K562 (cell line): ENCODE results near the gene MCHR2. TPM values are rescaled to one million over a fixed set of nuclear protein-coding genes. Genes with fewer than 3 reads are reported as not detected.

Experiments used
- ATAC-seq: fragments of 200-7000 bp; cut with Tn5 transposase; 3 replicates; pipeline ENCODE4 v1.9.1; 2020; ENCODE audit warnings: moderate library complexity
- Bru-seq: library from RNA; stranded (reverse); fragments of 400-500 nt; gene quantifications from one replicate; lab custom pipeline; 2021; lab: Mats Ljungman, UMichigan
- BruChase-seq, 2 experiments: library from RNA; stranded (reverse); fragments of 400-500 nt; gene quantifications; one replicate each; lab custom pipeline; 2021; lab: Mats Ljungman, UMichigan
- BruUV-seq: library from RNA; stranded (reverse); fragments of 400-500 nt; replicated peaks from 2 replicates; lab custom pipeline; 2021; lab: Mats Ljungman, UMichigan
- CTCF ChIA-PET: fragments of 300-600 bp; formaldehyde crosslinking; extraction: SDS; loops from one replicate; lab custom pipeline; 2021; ENCODE audit warnings: low intra/inter-chr PET ratio; lab: Yijun Ruan, JAX
- POLR2A ChIA-PET: fragments of 300-600, 350-650 bp; sonication (Branson Sonifier 250); formaldehyde crosslinking; extraction: SDS; loops from one replicate; lab custom pipeline; 2021; ENCODE audit warnings: antibody characterized with exemption, inconsistent platforms; lab: Yijun Ruan, JAX
- DNase-seq, 4 experiments: peaks; one replicate each; pipeline versions ENCODE4 v3.0.0 to v3.0.0-alpha.2; 2011 to 2018; ENCODE audit warnings: low spot score in 3 of 4, mixed read lengths in 3 of 4; ENCODE audit errors: extremely low read depth in 1 of 4
- FAIRE-seq: peaks from 2 replicates; lab custom pipeline; 2011; peaks lifted over from hg19 to GRCh38; lab: Jason Lieb, UNC
- H2AFZ ChIP-seq: 2 replicates; pipeline ENCODE4 v1.6.0; 2011; ENCODE audit warnings: low read depth, low read length, control low read depth, inconsistent platforms
- H3K27ac ChIP-seq: fragments of 200-600 bp; 3 replicates; pipeline ENCODE4 v1.8.0; 2011; ENCODE audit warnings: low read depth, mild to moderate bottlenecking, control low read depth, inconsistent platforms, low read length, moderate library complexity, mixed read lengths; ENCODE audit errors: extremely low read depth
- H3K27me3 ChIP-seq, 2 experiments: fragments of 300-600 bp in 1 of 2; 2 replicates in 1 of 2; 3 replicates in 1 of 2; pipeline versions ENCODE4 v1.6.0 to v1.8.0; 2011; ENCODE audit warnings: inconsistent platforms in 2 of 2, low read length in 2 of 2, mild to moderate bottlenecking in 1 of 2, mixed read lengths in 1 of 2, moderate library complexity in 1 of 2; ENCODE audit not compliant: control insufficient read depth in 2 of 2, insufficient read depth in 2 of 2
- H3K36me3 ChIP-seq: fragments of 300-600 bp; 3 replicates; pipeline ENCODE4 v1.8.0; 2011; ENCODE audit warnings: mild to moderate bottlenecking, low read length, inconsistent platforms; ENCODE audit not compliant: control insufficient read depth, insufficient read depth
- H3K4me1 ChIP-seq, 2 experiments: fragments of 200-600 bp in 1 of 2; replicated peaks in 1 of 2; 2 replicates in 1 of 2; 3 replicates in 1 of 2; pipeline versions ENCODE4 v1.5.1 to v1.8.0; 2011; ENCODE audit warnings: inconsistent platforms in 2 of 2, low read length in 2 of 2, mild to moderate bottlenecking in 1 of 2, mixed read lengths in 1 of 2, moderate library complexity in 1 of 2; ENCODE audit not compliant: control insufficient read depth in 2 of 2, insufficient read depth in 2 of 2
- H3K4me2 ChIP-seq: 2 replicates; pipeline ENCODE4 v1.6.1; 2011; ENCODE audit warnings: low read length, control low read depth, inconsistent platforms, mixed read lengths; ENCODE audit not compliant: insufficient read depth
- H3K4me3 ChIP-seq: fragments of 200-600 bp; sonication (generic), shearing (Covaris generic); 2 replicates; pipeline ENCODE4 v1.5.1; 2016; ENCODE audit warnings: control low read depth, inconsistent platforms
- H3K79me2 ChIP-seq: fragments of 200-600 bp; 3 replicates; pipeline ENCODE4 v1.8.0; 2011; ENCODE audit warnings: low read length, inconsistent platforms; ENCODE audit not compliant: control insufficient read depth, insufficient read depth
- H3K9ac ChIP-seq, 2 experiments: 2 replicates each; pipeline versions ENCODE4 v1.6.0 to v1.6.1; 2011; ENCODE audit warnings: low read depth in 2 of 2, low read length in 2 of 2, control low read depth in 1 of 2, inconsistent platforms in 1 of 2, mild to moderate bottlenecking in 1 of 2, mixed read lengths in 1 of 2; ENCODE audit not compliant: insufficient read depth in 1 of 2
- H3K9me1 ChIP-seq: one replicate; pipeline ENCODE4 v1.6.0; 2011; ENCODE audit warnings: inconsistent platforms, mild to moderate bottlenecking, low read length, moderate library complexity; ENCODE audit not compliant: control insufficient read depth, insufficient read depth
- H3K9me3 ChIP-seq: replicated peaks from 2 replicates; pipeline ENCODE4 v1.5.1; 2011; ENCODE audit warnings: low read depth, low read length, inconsistent platforms; ENCODE audit not compliant: control insufficient read depth, insufficient read depth
- H4K20me1 ChIP-seq: replicated peaks from 2 replicates; pipeline ENCODE4 v1.6.1; 2011; ENCODE audit warnings: low read length, inconsistent platforms, mixed read lengths; ENCODE audit not compliant: control insufficient read depth, insufficient read depth
- GABPA ChIP-seq: fragments of 200-800 bp; sonication (Bioruptor generic); conservative IDR thresholded peaks from 2 replicates; pipeline ENCODE4 v1.6.1; 2016; ENCODE audit warnings: low read depth, missing genetic modification characterization, missing compliant biosample characterization
- RFX1 ChIP-seq: fragments of 450-650 bp; IDR thresholded peaks from 2 replicates; pipeline ENCODE4 v1.6.1; 2016; ENCODE audit warnings: mild to moderate bottlenecking, moderate library complexity
- SAFB ChIP-seq: fragments of 200-400 bp; formaldehyde crosslinking; IDR thresholded peaks from 2 replicates; pipeline ENCODE4 v1.6.1; 2017; ENCODE audit warnings: low read depth, low read length, borderline replicate concordance
- SREBF1 ChIP-seq: fragments of 150-350 bp; IDR thresholded peaks from 2 replicates; pipeline ENCODE4 v1.6.1; 2014; ENCODE audit warnings: antibody characterized with exemption, low read depth, low read length, borderline replicate concordance
- SRF ChIP-seq, 2 experiments: fragments of 250-450, 450-650 bp in 1 of 2; sonication (Bioruptor Pico) in 1 of 2; sonication (generic) in 1 of 2; formaldehyde crosslinking; IDR thresholded peaks; 2 replicates each; pipeline versions ENCODE4 v1.5.0 to v1.5.1; 2020 to 2022; ENCODE audit warnings: mild to moderate bottlenecking in 1 of 2, missing genetic modification reagents in 1 of 2
- ZC3H11A ChIP-seq: IDR thresholded peaks from 2 replicates; pipeline ENCODE4 v1.6.1; 2012; ENCODE audit warnings: low read depth, low read length, improper control_type of control experiment
- ZC3H4 ChIP-seq: sonication (generic); formaldehyde crosslinking; IDR thresholded peaks from 2 replicates; pipeline ENCODE4 v1.9.0; 2021; ENCODE audit warnings: missing genetic modification reagents, borderline replicate concordance
- WGBS: fragments of 100-300 bp; shearing (Covaris generic); methylation state at CpG from one replicate; pipeline ENCODE4 v1.1.6; 2016; ENCODE audit warnings: low coverage, mixed read lengths; ENCODE audit not compliant: insufficient coverage; ENCODE audit errors: missing lambda C conversion rate; 5-methylcytosine and 5-hydroxymethylcytosine counted together
- in situ Hi-C: fragments of 300-500 bp; cut with MboI; formaldehyde crosslinking; loops from 4 replicates; pipeline ENCODE4 v1.15.0; 2018; ENCODE audit warnings: inconsistent platforms, mixed read lengths
- intact Hi-C: fragments of 100-400 bp; cut with micrococcal nuclease; formaldehyde crosslinking; loops from 2 replicates; pipeline ENCODE4 v1.14.2; 2022
- long read RNA-seq, 3 experiments: library from polyadenylated mRNA in 2 of 3; library from RNA in 1 of 3; unstranded in 2 of 3; stranded (forward) in 1 of 3; transcript quantifications; one replicate each; pipeline ENCODE4 v2.0.0, GENCODE V29; 2019 to 2022
- polyA minus RNA-seq, 3 experiments: library from RNA; depleted of rRNA, polyadenylated mRNA; stranded (reverse); fragments of >200 nt; gene quantifications; 2 replicates each; pipeline ENCODE4 v1.2.3, GENCODE V29; 2011
- polyA plus RNA-seq, 8 experiments: library from polyadenylated mRNA; depleted of rRNA in 4 of 8; stranded (reverse) in 5 of 8; unstranded in 3 of 8; fragments of >200 nt; fragmentation: Nextera tagmentation in 2 of 8; fragmentation: Illumina TruSeq in 1 of 8; extraction: Ambion mirVana in 2 of 8; extraction: Trizol in 1 of 8; gene quantifications; 2 replicates each; pipeline versions ENCODE4 v1.2.1 to v1.2.3, GENCODE V29; 2011 to 2014; ENCODE audit warnings: inconsistent platforms in 1 of 8, missing spikeins in 1 of 8
- total RNA-seq, 7 experiments: library from RNA; depleted of rRNA in 6 of 7; stranded (reverse); fragments of >200 nt in 6 of 7; fragmentation: Illumina TruSeq in 2 of 7; extraction: Trizol in 2 of 7; gene quantifications; 2 replicates each; pipeline versions ENCODE4 v1.2.1 to v1.2.3, GENCODE V29; 2011 to 2021; ENCODE audit warnings: low replicate concordance in 1 of 7
- TF ChIP-seq, protein P1 (sequence below): fragments of 450-650 bp; IDR thresholded peaks from 2 replicates; pipeline ENCODE4 v1.6.1; 2016; ENCODE audit warnings: borderline replicate concordance
- TF ChIP-seq, protein P2 (sequence below): fragments of 250-450 bp; sonication (Bioruptor Pico); IDR thresholded peaks from 2 replicates; pipeline ENCODE4 v1.9.0; 2021; ENCODE audit warnings: mild to moderate bottlenecking
- TF ChIP-seq, protein P3 (sequence below): fragments of 450-650 bp; formaldehyde crosslinking; conservative IDR thresholded peaks from 2 replicates; pipeline ENCODE4 v1.4.0; 2022; ENCODE audit warnings: mild to moderate bottlenecking, missing genetic modification characterization
- TF ChIP-seq, protein P4 (sequence below): fragments of 250-450 bp; sonication (Bioruptor Pico); IDR thresholded peaks from 2 replicates; pipeline ENCODE4 v1.5.0; 2021

Gene MCHR2, protein sequence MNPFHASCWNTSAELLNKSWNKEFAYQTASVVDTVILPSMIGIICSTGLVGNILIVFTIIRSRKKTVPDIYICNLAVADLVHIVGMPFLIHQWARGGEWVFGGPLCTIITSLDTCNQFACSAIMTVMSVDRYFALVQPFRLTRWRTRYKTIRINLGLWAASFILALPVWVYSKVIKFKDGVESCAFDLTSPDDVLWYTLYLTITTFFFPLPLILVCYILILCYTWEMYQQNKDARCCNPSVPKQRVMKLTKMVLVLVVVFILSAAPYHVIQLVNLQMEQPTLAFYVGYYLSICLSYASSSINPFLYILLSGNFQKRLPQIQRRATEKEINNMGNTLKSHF
- not detected in 2 replicates for total RNA-seq (2011; cell fraction: chromatin; rRNA removed; ENCODE audit: low replicate concordance)
- total RNA-seq (2011; cell fraction: nucleolus; rRNA removed) = not detected in 2 replicates
- total RNA-seq (2011; cell fraction: nucleoplasm; rRNA removed) = not detected in 2 replicates
- not detected in 2 replicates for total RNA-seq (2014; rRNA removed)
- not detected in 2 replicates for total RNA-seq (2014; rRNA removed; fragmentation: Illumina TruSeq; extraction: Trizol)
- not detected in 2 replicates for total RNA-seq (2015; rRNA removed; fragmentation: Illumina TruSeq; extraction: Trizol)
- not detected in 2 replicates for total RNA-seq (2021)
- polyA plus RNA-seq (2011; rRNA removed) = not detected in 2 replicates
- polyA plus RNA-seq (2011; cell fraction: cytosol; rRNA removed) = not detected in 2 replicates
- not detected in 2 replicates for polyA plus RNA-seq (2011; cell fraction: nucleus; rRNA removed)
- not detected in 2 replicates for polyA plus RNA-seq (2012)
- polyA plus RNA-seq (2014; fragmentation: Illumina TruSeq; extraction: Trizol) = not detected in 2 replicates
- polyA plus RNA-seq (2014; fragmentation: Nextera tagmentation; extraction: Ambion mirVana) = not detected
- not detected in 2 replicates for polyA plus RNA-seq (2014; rRNA removed)
- polyA minus RNA-seq (2011; rRNA and poly(A)+ RNA removed) = not detected in 2 replicates
- polyA minus RNA-seq (2011; cell fraction: cytosol; rRNA and poly(A)+ RNA removed) = not detected in 2 replicates
- not detected in 2 replicates for polyA minus RNA-seq (2011; cell fraction: nucleus; rRNA and poly(A)+ RNA removed)
- percentile 1 among the genes with signal in this experiment for Bru-seq, nascent RNA
- BruChase-seq, experiment 1, labeled RNA remaining after a 2-hour chase = percentile 1 among the genes with signal in this experiment
- BruChase-seq, experiment 2, labeled RNA remaining after a 6-hour chase = percentile 6 among the genes with signal in this experiment
- long read RNA-seq, experiment 1 = 0 reads
- long read RNA-seq, experiment 2 = 0 reads
- long read RNA-seq, experiment 3 = 0 reads

DNA sequence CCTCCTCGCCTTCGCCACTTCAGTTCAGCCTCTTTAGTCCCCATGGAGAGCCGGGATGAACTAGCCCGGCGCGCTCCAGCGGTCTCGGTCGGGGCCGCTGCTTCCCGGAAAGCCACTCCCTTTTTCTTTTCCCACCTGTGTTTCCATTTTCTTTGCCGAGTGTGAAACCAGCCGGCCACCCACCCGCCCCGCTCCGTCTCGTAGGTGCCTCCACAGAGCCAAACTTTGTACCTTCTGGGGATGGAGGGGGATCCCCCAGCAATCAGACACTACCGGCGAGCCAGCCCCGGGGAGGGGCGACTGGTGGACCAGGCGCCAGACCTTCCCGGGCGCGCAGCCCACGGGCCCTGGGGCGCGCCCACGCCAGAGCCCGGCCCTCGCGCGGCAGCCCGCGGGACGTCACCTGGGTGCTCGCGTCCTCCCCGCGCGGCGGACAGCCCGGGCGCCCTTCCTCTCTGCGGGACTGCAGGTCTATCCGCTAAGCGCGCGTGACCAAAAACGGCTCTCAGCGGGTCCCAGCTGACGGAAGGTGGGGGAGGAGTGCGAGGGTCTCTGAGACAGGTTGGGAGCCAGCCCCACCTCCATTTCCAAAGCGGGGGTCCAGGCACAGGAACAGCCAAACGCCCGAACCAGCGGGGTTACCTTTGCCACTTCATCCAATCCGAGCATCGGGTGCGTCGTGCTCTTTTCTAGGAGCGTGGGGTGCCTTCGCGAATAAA, at the start of gene MCHR2:
Gene MCHR2, minus strand, starts transcription at position 691 of the 719 bp plus-strand sequence. CDS start 38,076 bp downstream, outside the sequence.
- intact Hi-C loops (no loop called here), in situ Hi-C loops (no loop called here)
- Histone ChIP-seq H3K27ac (no peak within 1 kb of the TSS), H4K20me1 (no peaks in the 10 kb centered on the region), H3K4me2 (no peak within 1 kb of the TSS), H3K9me1 (no peaks in the 10 kb centered on the region), H3K9ac (no peak within 1 kb of the TSS), H2AFZ (no peak within 1 kb of the TSS), H3K4me3 (no peak within 1 kb of the TSS), H3K36me3 (no peaks in the 10 kb centered on the region), H3K9me3 (no peaks in the 10 kb centered on the region), H3K27me3 (peaks cover 3 to 19% of the 10 kb centered on the region in 2 experiments; a peak in 3 of 5 replicates), H3K4me1 (peaks cover 0 to 4% of the 10 kb centered on the region in 2 experiments; a peak in 1 of 5 replicates), H3K79me2 (no peaks in the 10 kb centered on the region)
- ChIA-PET POLR2A (no interaction called here), CTCF (no interaction called here)
- BruUV-seq = no TSS peak
- DNase-seq (no peak), ATAC-seq (no peak), FAIRE-seq (no peak)
- 5% methylated on average over 50 of the region's 64 CpGs for WGBS
- TF ChIP-seq, protein P1, sequence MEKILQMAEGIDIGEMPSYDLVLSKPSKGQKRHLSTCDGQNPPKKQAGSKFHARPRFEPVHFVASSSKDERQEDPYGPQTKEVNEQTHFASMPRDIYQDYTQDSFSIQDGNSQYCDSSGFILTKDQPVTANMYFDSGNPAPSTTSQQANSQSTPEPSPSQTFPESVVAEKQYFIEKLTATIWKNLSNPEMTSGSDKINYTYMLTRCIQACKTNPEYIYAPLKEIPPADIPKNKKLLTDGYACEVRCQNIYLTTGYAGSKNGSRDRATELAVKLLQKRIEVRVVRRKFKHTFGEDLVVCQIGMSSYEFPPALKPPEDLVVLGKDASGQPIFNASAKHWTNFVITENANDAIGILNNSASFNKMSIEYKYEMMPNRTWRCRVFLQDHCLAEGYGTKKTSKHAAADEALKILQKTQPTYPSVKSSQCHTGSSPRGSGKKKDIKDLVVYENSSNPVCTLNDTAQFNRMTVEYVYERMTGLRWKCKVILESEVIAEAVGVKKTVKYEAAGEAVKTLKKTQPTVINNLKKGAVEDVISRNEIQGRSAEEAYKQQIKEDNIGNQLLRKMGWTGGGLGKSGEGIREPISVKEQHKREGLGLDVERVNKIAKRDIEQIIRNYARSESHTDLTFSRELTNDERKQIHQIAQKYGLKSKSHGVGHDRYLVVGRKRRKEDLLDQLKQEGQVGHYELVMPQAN = no peak
- TF ChIP-seq, protein P2, sequence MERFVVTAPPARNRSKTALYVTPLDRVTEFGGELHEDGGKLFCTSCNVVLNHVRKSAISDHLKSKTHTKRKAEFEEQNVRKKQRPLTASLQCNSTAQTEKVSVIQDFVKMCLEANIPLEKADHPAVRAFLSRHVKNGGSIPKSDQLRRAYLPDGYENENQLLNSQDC (CRISPR knock-in tag) = no peak
- TF ChIP-seq SREBF1 = no peak
- TF ChIP-seq ZC3H11A = no peak
- TF ChIP-seq GABPA = no peak
- TF ChIP-seq, protein P3, sequence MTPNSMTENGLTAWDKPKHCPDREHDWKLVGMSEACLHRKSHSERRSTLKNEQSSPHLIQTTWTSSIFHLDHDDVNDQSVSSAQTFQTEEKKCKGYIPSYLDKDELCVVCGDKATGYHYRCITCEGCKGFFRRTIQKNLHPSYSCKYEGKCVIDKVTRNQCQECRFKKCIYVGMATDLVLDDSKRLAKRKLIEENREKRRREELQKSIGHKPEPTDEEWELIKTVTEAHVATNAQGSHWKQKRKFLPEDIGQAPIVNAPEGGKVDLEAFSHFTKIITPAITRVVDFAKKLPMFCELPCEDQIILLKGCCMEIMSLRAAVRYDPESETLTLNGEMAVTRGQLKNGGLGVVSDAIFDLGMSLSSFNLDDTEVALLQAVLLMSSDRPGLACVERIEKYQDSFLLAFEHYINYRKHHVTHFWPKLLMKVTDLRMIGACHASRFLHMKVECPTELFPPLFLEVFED (CRISPR knock-in tag) = no peak
- no peak for TF ChIP-seq SRF (CRISPR knock-in tag; IDR thresholded peaks at IDR 0.05)
- no peak for TF ChIP-seq ZC3H4
- no peak for TF ChIP-seq RFX1
- TF ChIP-seq, protein P4, sequence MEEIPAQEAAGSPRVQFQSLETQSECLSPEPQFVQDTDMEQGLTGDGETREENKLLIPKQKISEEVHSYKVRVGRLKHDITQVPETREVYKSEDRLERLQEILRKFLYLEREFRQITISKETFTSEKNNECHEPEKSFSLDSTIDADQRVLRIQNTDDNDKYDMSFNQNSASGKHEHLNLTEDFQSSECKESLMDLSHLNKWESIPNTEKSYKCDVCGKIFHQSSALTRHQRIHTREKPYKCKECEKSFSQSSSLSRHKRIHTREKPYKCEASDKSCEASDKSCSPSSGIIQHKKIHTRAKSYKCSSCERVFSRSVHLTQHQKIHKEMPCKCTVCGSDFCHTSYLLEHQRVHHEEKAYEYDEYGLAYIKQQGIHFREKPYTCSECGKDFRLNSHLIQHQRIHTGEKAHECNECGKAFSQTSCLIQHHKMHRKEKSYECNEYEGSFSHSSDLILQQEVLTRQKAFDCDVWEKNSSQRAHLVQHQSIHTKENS (CRISPR knock-in tag) = no peak
- TF ChIP-seq SAFB = no peak
